Peyer's patch (tissue), 4 donors: ENCODE data around the gene ANTKMT. TPM values are rescaled to one million over a fixed set of nuclear protein-coding genes. Genes with fewer than 3 reads are reported as not detected.

Experiments
- DNase-seq, 3 donors: peaks; one replicate each; pipeline ENCODE4 v3.0.0-alpha.2; 2017 to 2019
- H3K27ac ChIP-seq, 4 donors: fragments of 200-600 bp; sonication (generic); one replicate each; pipeline ENCODE4 v1.5.1; 2016 to 2019
- H3K27me3 ChIP-seq, 2 donors: fragments of 200-600 bp; sonication (generic); one replicate each; pipeline ENCODE4 v1.5.1; 2019
- H3K36me3 ChIP-seq, 3 donors: fragments of 200-600 bp; sonication (generic); one replicate each; pipeline ENCODE4 v1.5.1; 2016 to 2019
- H3K4me1 ChIP-seq, 4 donors: fragments of 200-600 bp; sonication (generic); one replicate each; pipeline ENCODE4 v1.5.1; 2016 to 2019
- H3K4me3 ChIP-seq, 4 donors: fragments of 200-600 bp; sonication (generic); 1 replicate in 3 of 4; 2 replicates in 1 of 4; pipeline ENCODE4 v1.5.1; 2016 to 2019; ENCODE audit warnings: mild to moderate bottlenecking in 1 of 4
- H3K9me3 ChIP-seq, 4 donors: fragments of 200-600 bp; sonication (generic); one replicate each; pipeline ENCODE4 v1.5.1; 2016 to 2019; ENCODE audit warnings: mild to moderate bottlenecking in 1 of 4
- POLR2A ChIP-seq, 2 donors: fragments of 450-650 bp; IDR thresholded peaks; one replicate each; pipeline ENCODE4 v1.5.1; 2017; ENCODE audit warnings: antibody characterized with exemption in 2 of 2, mild to moderate bottlenecking in 2 of 2, moderate library complexity in 2 of 2
- total RNA-seq, 4 donors: library from RNA; depleted of rRNA; stranded (reverse); fragments of >200 nt; gene quantifications; one replicate each; pipeline ENCODE4 v1.1.0, GENCODE V29; 2016
- TF ChIP-seq, protein P1 (sequence below), 6 experiments: fragments of 450-650 bp in 4 of 6; fragments of 200-600 bp in 2 of 6; sonication (generic) in 1 of 6; IDR thresholded peaks; one replicate each; pipeline ENCODE4 v1.5.1; 2017 to 2019; ENCODE audit warnings: antibody characterized with exemption in 6 of 6, mild to moderate bottlenecking in 3 of 6, moderate library complexity in 1 of 6

Gene ANTKMT
- total RNA-seq, 4 donors from 2014 or later = 52.8 to 93.9 (median 72.0) TPM

DNA sequence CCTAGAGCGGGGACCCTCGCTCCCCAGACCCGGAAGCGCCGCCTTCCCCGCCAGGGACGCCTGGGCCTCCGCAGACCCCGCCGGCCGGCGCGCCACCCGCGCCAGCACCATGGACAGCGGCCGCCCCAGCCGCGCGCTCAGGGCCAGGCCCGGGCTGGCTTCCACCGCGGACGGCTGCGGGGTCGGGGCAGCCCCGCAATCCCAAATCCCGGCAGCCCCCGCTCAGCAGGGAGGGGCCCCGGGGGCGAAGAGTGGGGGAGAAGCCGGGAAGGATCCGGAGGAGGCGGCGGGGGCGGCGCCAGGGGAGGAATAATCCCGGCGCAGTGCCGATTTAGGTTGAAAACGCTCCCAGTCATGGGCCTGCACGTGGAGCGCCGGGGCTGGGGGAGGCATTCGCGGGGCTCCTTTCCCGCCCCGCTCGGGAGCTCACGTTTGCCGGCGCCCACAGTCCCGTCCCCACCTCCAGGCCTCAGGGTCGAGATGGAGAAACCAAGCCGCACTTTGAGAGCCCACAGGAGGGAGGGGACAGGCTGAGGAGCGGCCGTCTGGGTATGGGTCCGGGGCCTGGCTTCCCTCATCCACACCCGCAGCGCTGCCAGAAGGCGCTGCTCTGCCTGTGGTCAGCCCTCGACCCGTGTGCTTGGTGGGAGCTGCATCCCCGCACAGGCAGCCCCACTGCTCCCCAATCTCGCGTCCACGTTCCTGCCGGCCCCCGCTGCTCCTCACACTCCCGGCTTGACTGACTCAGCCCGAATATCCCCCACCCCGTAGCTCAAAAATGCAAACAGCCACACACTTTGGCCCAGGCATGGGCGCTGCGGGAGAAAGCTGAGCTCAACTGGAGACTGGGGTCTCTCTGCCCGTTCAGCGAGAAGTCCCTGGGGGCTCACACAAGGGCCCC is 20.0 kb upstream of the ANTKMT start:
- Histone ChIP-seq H3K4me1 (peaks cover 0 to 16% (median 9%) of the 10 kb centered on the region in 4 donors), H3K4me3 (no peak overlapping the region), H3K36me3 (no peaks in the 10 kb centered on the region), H3K27ac (no peak overlapping the region), H3K27me3 (peaks cover 0 to 57% of the 10 kb centered on the region in 2 donors), H3K9me3 (no peaks in the 10 kb centered on the region)
- no peak for DNase-seq
- TF ChIP-seq POLR2A (IDR thresholded peaks at IDR 0.05) = no peak
- TF ChIP-seq, protein P1, sequence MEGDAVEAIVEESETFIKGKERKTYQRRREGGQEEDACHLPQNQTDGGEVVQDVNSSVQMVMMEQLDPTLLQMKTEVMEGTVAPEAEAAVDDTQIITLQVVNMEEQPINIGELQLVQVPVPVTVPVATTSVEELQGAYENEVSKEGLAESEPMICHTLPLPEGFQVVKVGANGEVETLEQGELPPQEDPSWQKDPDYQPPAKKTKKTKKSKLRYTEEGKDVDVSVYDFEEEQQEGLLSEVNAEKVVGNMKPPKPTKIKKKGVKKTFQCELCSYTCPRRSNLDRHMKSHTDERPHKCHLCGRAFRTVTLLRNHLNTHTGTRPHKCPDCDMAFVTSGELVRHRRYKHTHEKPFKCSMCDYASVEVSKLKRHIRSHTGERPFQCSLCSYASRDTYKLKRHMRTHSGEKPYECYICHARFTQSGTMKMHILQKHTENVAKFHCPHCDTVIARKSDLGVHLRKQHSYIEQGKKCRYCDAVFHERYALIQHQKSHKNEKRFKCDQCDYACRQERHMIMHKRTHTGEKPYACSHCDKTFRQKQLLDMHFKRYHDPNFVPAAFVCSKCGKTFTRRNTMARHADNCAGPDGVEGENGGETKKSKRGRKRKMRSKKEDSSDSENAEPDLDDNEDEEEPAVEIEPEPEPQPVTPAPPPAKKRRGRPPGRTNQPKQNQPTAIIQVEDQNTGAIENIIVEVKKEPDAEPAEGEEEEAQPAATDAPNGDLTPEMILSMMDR (IDR thresholded peaks at IDR 0.05) = no peak

DNA sequence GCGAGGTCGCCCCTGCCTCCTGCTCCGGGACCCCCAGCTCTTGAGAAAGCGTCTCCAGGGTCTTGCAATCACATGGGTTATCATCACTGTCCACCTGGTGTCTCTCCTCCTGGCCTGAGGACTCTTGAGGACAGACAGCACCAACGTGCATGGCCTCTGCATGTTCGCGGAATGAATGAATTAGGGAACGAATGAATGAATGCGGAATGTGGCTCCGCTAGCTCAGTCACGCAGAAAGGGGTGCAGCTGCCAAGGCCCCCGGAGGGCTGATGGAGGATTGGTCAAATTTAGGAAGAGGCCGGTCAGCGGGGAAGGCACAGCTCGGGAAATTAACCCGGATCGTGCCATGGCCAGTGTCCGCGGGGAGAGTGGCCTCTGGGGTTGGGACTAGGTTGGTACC is 18.6 kb upstream of the ANTKMT start:
- TF ChIP-seq POLR2A (IDR thresholded peaks at IDR 0.05) = no peak
- TF ChIP-seq, protein P1 (IDR thresholded peaks at IDR 0.05) = no peak
- Histone ChIP-seq H3K27me3 (peaks cover 0 to 67% of the 10 kb centered on the region in 2 donors), H3K4me3 (no peak overlapping the region), H3K27ac (no peak overlapping the region), H3K4me1 (peaks cover 0 to 16% (median 6%) of the 10 kb centered on the region in 4 donors), H3K9me3 (no peaks in the 10 kb centered on the region), H3K36me3 (no peaks in the 10 kb centered on the region)
- DNase-seq = no peak

DNA sequence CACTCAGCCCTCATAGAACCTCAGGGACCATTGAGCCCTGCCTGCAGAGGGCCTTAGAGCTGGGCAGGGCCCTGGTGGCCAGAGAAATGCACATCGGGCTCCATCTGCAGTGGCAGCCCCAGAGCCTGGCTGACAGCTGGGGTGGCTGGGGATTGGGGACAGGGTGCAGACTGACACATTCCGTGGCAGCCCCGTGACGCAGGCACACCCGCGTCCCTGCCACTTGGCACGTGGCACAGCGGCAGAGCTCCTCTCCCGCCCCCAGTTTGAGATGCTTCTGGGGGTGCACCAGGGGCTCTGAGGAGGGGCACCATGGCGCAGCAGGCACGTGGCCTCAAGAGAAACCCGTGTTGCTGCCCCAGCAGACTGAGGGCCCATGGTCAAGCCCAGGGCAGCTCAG is 17.5 kb upstream of the ANTKMT start:
- TF ChIP-seq, protein P1 (IDR thresholded peaks at IDR 0.05) = no peak
- H3K4me1 ChIP-seq = peaks cover 0 to 16% (median 6%) of the 10 kb centered on the region in 4 donors
- no peaks in the 10 kb centered on the region for H3K36me3 ChIP-seq
- no peak overlapping the region for H3K27ac ChIP-seq
- H3K9me3 ChIP-seq = no peaks in the 10 kb centered on the region
- peaks cover 0 to 71% of the 10 kb centered on the region in 2 donors for H3K27me3 ChIP-seq
- DNase-seq = no peak
- H3K4me3 ChIP-seq = no peak overlapping the region

DNA sequence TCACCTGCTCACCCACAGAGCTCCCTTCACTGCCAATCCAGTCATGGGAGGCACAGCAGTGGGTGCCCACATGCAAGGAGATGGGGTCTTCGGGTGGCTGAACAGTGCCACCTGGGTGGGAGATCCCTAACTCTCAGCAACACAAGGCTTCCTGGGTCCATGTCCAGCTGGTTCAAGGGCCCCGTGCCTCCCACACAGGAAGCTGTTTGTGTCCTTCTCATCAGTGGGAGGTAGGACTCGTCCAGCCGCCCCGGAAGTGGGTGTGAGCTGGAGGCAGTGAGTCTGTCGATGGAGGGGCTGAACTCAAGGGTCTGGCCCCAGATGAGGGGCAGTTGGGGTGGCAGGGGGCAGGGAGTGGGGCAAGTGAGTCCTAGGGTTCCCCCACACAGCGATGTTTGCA is 16.9 kb upstream of the ANTKMT start:
- no peak overlapping the region for H3K4me3 ChIP-seq
- peaks cover 0 to 16% (median 6%) of the 10 kb centered on the region in 4 donors for H3K4me1 ChIP-seq
- TF ChIP-seq, protein P1 (IDR thresholded peaks at IDR 0.05) = no peak
- TF ChIP-seq POLR2A (IDR thresholded peaks at IDR 0.05) = no peak
- peaks cover 0 to 71% of the 10 kb centered on the region in 2 donors for H3K27me3 ChIP-seq
- no peaks in the 10 kb centered on the region for H3K9me3 ChIP-seq
- no peak overlapping the region for H3K27ac ChIP-seq
- no peak for DNase-seq
- no peaks in the 10 kb centered on the region for H3K36me3 ChIP-seq

DNA sequence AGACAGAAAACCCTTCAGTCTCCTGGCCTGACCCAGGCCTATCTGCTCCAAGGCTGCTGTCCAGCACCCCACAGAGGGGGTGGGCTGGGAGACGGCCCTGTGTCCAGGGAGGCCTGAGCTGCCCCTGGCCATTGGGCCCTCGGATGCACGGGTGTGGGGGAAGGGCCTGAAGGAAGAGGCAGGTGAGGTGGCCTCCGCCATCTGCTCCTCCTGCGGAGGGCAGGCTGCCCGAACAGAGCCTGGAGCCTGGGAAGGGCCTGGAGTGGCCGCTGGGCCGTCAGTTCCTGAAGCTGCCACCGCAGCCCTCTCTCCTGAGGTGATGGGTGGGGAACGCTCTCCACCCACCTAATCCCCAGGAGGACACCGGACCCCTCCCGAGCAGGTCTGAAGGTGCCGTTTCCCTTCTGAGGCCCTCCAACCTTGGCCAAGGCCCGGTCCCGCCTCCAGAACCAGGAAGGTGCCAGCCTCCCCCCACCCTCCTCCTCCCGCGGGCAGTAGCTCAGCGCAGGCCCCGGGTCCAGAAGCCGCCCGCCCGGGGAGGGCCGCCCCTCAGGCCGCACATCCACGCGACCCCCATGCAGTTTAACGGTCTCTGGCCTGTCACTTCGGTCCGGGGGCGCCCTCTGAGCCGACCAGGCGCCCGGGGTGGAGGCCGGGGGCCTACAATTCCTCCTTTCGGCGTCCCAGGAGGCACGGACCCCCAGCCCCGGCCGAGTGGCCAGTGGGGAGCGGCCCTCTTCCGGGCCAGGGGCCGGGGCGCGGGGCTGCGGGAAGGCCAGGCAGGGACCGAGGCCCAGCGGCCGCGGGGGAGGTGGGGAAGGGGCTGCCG is 16.2 kb upstream of the ANTKMT start:
- Histone ChIP-seq H3K4me1 (peaks cover 0 to 16% (median 6%) of the 10 kb centered on the region in 4 donors), H3K27ac (no peak overlapping the region), H3K4me3 (no peak overlapping the region), H3K27me3 (peaks cover 0 to 68% of the 10 kb centered on the region in 2 donors), H3K36me3 (no peaks in the 10 kb centered on the region), H3K9me3 (no peaks in the 10 kb centered on the region)
- TF ChIP-seq POLR2A (IDR thresholded peaks at IDR 0.05) = no peak
- TF ChIP-seq, protein P1 (IDR thresholded peaks at IDR 0.05) = no peak
- DNase-seq = no peak
